Cortex of kidney (tissue), 1 donor: ENCODE data around the gene GSN.

Experiments
- DNase-seq: peaks from one replicate; lab custom pipeline; 2025; lab: John Stamatoyannopoulos, UW

GSN gene

GRCh38 chr9:121246821-121247561 lies 21.0 kb upstream of the GSN start:
- no peak for DNase-seq

DNA sequence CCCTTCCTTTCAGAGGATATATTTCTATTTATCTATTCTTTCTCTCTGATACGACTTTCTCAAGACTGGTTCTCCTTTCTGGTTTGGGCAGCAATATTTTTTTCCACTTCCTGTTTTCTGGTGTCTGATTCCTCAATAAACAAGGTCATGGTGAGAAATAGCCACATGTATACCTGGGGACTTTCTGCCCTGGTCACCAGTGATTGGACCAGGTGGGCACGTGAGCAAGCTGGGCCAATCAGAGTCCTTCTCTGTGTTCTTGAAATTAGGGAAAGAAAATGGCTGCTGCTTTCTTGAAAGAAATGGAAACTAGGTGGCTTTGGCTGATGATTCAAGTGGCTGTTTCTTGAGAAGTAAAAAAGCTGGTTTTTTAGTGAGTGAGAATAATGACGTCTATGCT lies 18.4 kb upstream of the GSN start:
- no peak for DNase-seq

GRCh38 chr9:121252104-121252851 lies 15.7 kb upstream of the GSN start:
- no peak for DNase-seq

DNA sequence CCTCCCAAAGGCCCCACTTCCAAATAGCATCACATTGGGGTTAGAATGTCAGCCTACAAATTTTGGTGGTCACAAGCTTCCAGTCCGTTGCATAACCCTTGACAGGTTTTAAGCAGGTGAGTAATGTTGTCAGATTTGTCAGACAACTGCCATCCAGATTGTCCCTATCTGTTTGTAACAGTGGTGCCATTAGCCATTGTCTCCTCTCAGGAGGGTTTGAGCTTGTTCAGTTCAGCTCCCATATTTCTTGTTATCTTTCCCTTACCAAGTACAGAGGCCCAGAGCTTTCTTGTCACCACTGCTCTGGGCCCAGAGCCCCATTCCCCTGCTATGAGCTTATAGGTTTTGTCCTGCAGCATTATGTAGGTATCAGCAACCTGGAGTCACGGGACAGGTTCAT lies 14.8 kb upstream of the GSN start:
- no peak for DNase-seq

GRCh38 chr9:121253821-121254501 lies 14.0 kb upstream of the GSN start:
- no peak for DNase-seq

DNA sequence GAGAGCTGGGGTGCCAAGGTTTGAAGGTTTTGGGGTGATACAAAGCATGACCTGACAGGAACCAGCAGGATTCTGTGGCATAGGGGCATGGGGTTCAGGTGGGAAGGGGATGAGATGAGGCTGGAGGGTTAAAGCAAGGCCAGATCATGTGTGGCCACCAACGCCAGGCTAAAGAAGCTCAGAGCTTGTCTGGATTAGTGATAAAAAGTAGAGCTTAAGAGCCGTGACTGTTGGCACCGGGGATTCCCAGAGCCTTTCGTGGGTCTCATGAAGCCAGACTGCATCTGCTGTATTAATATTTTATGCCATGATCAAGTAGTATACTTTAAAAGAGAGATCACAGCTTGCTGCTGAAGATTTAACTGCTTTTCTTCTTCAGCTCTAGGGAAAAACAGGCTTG lies 8.5 kb upstream of the GSN start:
- no peak for DNase-seq

DNA sequence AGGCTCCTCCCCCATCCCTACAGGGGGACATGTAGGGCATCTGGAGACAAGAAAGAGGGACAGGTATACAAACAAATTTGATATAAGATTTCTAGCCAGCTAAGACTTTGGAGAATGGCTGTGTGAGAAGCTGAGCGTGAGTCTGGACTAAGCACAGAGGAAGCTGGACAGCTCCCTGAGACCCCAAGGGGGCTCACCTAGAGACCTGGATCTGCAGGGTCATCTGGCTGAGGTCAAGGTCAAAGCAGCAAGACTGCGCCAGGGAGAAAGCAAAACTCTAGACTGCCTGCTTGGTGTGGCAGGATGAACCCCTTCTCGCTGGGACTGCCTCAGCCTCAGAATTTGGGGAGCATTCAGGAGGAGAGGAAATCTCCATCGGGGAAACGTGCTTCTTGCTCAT lies 8.0 kb upstream of the GSN start:
- no peak for DNase-seq

GRCh38 chr9:121260457-121261106 lies 7.4 kb upstream of the GSN start:
- DNase-seq, result no peak

- DNase-seq, result no peak
These were observed 6.9 kb upstream of the GSN start for GRCh38 chr9:121261107-121261460.

GRCh38 chr9:121261755-121262154 lies 6.2 kb upstream of the GSN start:
- DNase-seq, result no peak

DNA sequence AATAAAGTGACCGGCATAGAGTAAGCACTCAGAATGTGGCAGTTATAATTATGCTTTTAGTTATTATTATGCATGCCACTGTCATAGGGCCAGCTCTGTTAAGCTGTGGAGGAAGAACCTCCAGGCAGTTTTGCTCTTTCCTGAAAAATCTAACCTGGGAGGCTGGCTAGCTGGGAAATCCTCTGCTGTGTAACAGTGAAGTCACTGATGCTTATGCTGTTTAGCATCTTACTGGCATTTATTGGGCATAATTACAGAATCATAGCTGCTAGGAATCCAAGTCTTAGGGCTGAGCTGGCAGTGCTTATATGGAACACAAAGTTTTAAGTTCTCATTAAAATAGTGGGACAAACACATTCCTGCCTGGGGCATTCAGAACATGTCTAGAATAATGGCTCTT lies 5.5 kb upstream of the GSN start:
- no peak for DNase-seq

GRCh38 chr9:121262953-121263352 lies 5.0 kb upstream of the GSN start:
- no peak for DNase-seq

DNA sequence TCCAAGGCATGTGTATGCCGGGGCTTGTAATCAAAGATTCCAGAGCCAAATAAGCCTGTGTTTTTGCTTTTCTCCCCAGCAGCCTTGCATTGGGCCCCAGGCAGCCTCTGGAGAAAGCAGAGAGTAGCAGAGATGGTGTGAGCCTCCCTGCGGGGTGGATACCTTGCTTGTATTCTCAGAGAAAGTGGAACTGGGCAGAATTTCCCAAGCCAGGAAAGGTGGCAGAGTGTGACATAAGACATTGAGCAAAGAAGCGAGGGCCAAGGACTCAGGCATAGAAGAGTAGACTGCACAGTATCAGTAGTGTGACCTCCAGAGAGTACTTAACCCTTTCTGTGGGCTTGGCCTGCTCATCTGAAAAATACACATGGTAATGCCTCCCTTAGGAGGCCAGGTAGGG lies 1.6 kb upstream of the GSN start:
- no peak for DNase-seq

DNA sequence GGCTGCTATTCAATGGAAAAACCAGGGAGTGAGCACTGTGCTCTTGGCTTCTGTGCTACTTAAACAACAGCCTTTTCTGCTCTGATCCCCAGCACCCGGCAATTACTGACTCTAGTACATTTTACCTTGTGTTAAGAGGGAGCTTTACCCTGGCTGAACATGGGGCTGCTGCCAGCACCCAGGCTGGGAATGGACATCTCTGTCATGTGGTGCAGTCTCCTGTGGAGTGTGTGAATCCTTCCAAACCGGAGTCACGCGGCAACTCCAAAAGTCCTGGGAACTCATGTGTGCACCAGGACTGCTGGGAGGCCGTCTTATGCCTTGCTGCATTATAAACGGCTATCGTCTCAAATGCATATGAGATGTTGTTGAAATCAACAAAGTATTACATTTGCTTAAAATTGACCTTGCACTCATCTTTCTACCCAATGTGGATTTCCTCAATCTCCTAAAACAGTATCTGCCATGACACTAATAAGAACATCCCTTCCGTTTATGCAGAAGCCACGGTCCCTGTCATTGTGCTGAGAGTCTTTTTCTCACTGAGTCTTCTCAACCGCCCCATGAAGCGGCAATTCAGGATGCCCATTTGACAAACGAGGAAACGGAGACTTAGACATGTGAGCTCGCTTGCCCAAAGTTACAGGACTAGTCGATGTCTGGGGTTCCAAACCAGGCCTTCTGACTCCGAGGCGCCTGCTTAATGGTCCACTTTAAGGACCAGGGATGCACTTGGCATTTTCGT lies 884 bp upstream of the GSN start:
- DNase-seq, result no peak

DNA sequence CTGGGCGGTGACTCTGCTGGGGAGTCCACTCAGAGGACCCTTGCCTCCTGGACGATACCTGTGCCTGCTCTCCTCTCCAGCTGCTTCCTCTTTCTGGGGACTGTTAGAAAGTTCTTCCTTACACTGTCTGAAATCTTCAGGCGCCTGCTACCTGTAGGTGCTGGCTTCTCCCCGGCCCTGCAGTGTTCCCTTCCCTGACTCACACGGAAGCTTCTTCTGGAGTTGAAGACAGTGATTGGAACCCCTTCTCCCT lies 562 bp downstream of the GSN start:
- DNase-seq, result no peak

DNA sequence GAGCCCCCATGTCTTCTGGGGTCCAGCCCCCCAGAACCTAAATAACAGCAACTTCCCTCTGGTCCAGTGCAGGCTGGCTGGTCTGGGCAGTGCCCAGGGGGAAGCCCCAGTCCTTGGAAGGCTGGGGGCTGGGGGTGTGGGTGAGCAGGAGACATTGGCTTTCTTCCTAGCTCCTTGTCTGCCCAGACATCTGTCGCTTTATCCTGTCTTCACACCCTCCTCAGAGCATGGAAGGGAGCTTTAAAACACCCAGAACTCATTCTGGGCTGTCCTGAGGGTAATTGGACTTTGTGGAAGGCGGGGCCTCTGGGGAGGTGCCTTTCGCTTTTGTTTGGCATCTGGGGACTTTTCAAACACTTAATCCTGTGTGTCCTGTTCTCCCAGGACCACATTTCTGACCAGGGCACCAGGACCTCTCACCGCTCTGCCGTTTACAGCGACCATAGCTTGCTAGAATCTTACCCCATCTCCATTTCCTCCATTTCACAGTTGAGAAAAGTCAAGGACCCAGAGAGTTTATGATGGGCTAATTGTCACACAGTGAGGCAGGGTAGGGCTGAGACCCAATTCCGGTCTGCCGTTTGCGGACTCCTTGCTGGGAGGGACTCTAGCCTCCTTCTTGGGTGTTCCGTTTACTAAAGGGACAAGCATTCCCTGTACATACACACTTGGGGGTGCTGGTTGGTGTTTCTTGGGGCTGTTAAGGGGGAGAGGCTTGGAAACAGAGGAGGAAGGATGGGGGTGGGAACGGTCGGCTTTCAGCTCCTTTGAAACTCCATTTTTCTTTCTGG lies 1.1 kb downstream of the GSN start:
- DNase-seq, result no peak

DNA sequence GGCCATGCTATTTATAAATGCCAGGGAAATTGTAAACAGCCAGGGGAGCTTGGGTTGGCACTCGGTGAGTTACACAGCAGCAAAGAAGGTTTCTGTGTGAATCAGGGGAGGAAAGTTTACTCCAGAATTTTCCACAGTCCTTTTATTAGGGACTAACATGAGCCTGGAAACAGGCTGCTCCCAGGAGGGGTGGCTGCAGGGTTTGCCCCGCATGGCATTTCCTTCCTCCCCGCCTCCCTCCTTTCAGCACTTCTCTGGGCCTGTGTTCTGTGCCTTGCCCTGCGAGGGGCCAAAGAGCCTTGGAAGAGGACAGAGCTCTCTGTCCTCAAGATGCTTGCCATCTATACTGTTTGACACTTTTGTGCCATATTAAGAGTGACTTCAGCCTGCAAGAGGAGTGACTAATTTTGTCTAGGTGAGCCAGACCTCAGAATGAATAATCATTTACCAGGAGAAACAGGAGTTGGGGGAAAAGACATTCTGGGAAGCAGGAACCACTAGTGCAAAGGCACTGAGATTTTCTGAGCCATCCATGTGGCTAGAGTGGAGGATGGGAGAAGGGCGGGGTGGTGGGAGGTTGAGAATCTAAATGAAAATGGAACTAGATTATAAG lies 1.8 kb downstream of the GSN start:
- no peak for DNase-seq

GRCh38 chr9:121271368-121272341 lies 3.7 kb downstream of the GSN start:
- no peak for DNase-seq

- no peak for DNase-seq
These were observed 4.5 kb downstream of the GSN start for GRCh38 chr9:121272401-121272948.
